Limb (tissue), 2 donors: ENCODE data around the gene SZRD1.
"Not testable (repeated sequence)": the region's sequence is repeated elsewhere in the genome, so short reads cannot be mapped to it uniquely, and the experiment has no call there.

Experiments used
- DNase-seq, 2 donors: peaks; one replicate each; pipeline ENCODE4 v3.0.0-alpha.2; 2016; ENCODE audit errors: extremely low spot score in 2 of 2

The SZRD1 gene

GRCh38 chr1:16366722-16367257 is at the start of gene SZRD1:
SZRD1 (plus strand) TSS chr1:16367242; CDS start chr1:16367258, 16 bp downstream.
- DNase-seq, result peak; percentile 98 to 99

GRCh38 chr1:16318555-16318954 is 48.5 kb upstream of the SZRD1 start:
- no peak for DNase-seq

- no peak for DNase-seq
These were observed 45.7 kb upstream of the SZRD1 start for GRCh38 chr1:16321176-16321867.

GRCh38 chr1:16324456-16324890 is 42.6 kb upstream of the SZRD1 start:
- peak in 1 of 2 donors; percentile 33 for DNase-seq

- DNase-seq, result no peak
These were observed 40.1 kb upstream of the SZRD1 start for GRCh38 chr1:16326833-16327404.

GRCh38 chr1:16334655-16335340 is 32.2 kb upstream of the SZRD1 start:
- no peak for DNase-seq

GRCh38 chr1:16338961-16339360 is 28.1 kb upstream of the SZRD1 start:
- DNase-seq, result no peak

GRCh38 chr1:16340673-16341072 is 26.4 kb upstream of the SZRD1 start:
- DNase-seq, result no peak

- DNase-seq, result no peak
These were observed 24.5 kb upstream of the SZRD1 start for GRCh38 chr1:16342331-16343062.

GRCh38 chr1:16343276-16343675 is 23.8 kb upstream of the SZRD1 start:
- not testable (repeated sequence) for DNase-seq

- DNase-seq, result no peak
These were observed 18.4 kb upstream of the SZRD1 start for GRCh38 chr1:16348414-16349182.

GRCh38 chr1:16349847-16350406 is 17.1 kb upstream of the SZRD1 start:
- no peak for DNase-seq

GRCh38 chr1:16351456-16351993 is 15.5 kb upstream of the SZRD1 start:
- no peak for DNase-seq

GRCh38 chr1:16351994-16352841 is 14.8 kb upstream of the SZRD1 start, which contains the start of gene FBXO42:
FBXO42 (minus strand) TSS chr1:16352480; CDS start chr1:16315418, 37,062 bp downstream.
- DNase-seq, result peak; percentile 93 to 98

- no peak for DNase-seq
These were observed 14.1 kb upstream of the SZRD1 start for GRCh38 chr1:16352842-16353535.

- no peak for DNase-seq
These were observed 12.4 kb upstream of the SZRD1 start for GRCh38 chr1:16354619-16355018.

- DNase-seq, result no peak
These were observed 10.2 kb upstream of the SZRD1 start for GRCh38 chr1:16356867-16357266.

GRCh38 chr1:16365146-16365498 is 1.9 kb upstream of the SZRD1 start:
- DNase-seq, result not testable (repeated sequence)
